ENCODE data around the gene CYGB. TPM values are rescaled to one million over a fixed set of nuclear protein-coding genes. Genes with fewer than 3 reads are reported as not detected.

Gene CYGB
- total RNA-seq (2013; cell fraction: nucleolus; rRNA removed) = not detected in 2 replicates
- total RNA-seq (2014; rRNA removed) = 0.34 TPM in 1 of 2 replicates, not detected in the other
- not detected in 2 replicates for total RNA-seq (2014; rRNA removed; fragmentation: Illumina TruSeq; extraction: Trizol)
- not detected in 2 replicates for total RNA-seq (2021)
- not detected for polyA plus RNA-seq (2011; ENCODE audit: low read depth)
- polyA plus RNA-seq (2011; rRNA removed) = not detected in 2 replicates
- polyA plus RNA-seq (2011; cell fraction: cytosol; rRNA removed) = 0.09 TPM in 1 of 2 replicates, not detected in the other
- polyA plus RNA-seq (2011; cell fraction: nucleus; rRNA removed) = 0.25 TPM in 1 of 2 replicates, not detected in the other
- not detected in 2 replicates for polyA plus RNA-seq (2012)
- polyA plus RNA-seq (2014; fragmentation: Illumina TruSeq; extraction: Trizol) = not detected in 2 replicates
- not detected for polyA plus RNA-seq (2014; fragmentation: Nextera tagmentation; extraction: Ambion mirVana)
- not detected in 2 replicates for polyA plus RNA-seq (2014; rRNA removed)
- polyA plus RNA-seq (2016; fragmentation: Nextera tagmentation; extraction: Ambion mirVana) = not detected
- polyA minus RNA-seq (2011; rRNA and poly(A)+ RNA removed) = 0.31 TPM in 1 of 2 replicates, not detected in the other
- polyA minus RNA-seq (2011; cell fraction: cytosol; rRNA and poly(A)+ RNA removed) = not detected in 2 replicates
- polyA minus RNA-seq (2011; cell fraction: nucleus; rRNA and poly(A)+ RNA removed) = not detected in 2 replicates
- Bru-seq, nascent RNA = percentile 12 among the genes with signal in this experiment
- BruChase-seq, experiment 1, labeled RNA remaining after a 6-hour chase = percentile 6 among the genes with signal in this experiment
- percentile 14 among the genes with signal in this experiment for BruChase-seq, experiment 2, labeled RNA remaining after a 2-hour chase
- long read RNA-seq, experiment 1, partial matches to known transcripts = 0 of 1 reads
- long read RNA-seq, experiment 1, other reads (novel, unspliced or antisense) = 1 of 1 reads
- long read RNA-seq, experiment 2 = 0 reads

- ChIA-PET RAD21 (ENCODE audit: unreplicated experiment) (no interaction called here), SMC1A (ENCODE audit: uncharacterized antibody, unreplicated experiment) (no interaction called here), CTCF (no interaction called here), POLR2A (no interaction called here)
- no peak for TF ChIP-seq EED (IDR thresholded peaks at IDR 0.05; ENCODE audit: low read depth)
- peak; percentile 48 for TF ChIP-seq SUZ12 (IDR thresholded peaks at IDR 0.05; ENCODE audit: unreplicated experiment)
- no peak for FAIRE-seq
- Histone ChIP-seq H3K9me3 (replicated peaks; ENCODE audit: control insufficient read depth, insufficient read depth, low read length) (no peaks in the 10 kb centered on the region), H4K20me1 (ENCODE audit: control insufficient read depth, insufficient read depth) (no peaks in the 10 kb centered on the region), H2AFZ (ENCODE audit: control insufficient read depth, low read depth, low read length) (no peak within 1 kb of the TSS), H3K79me2 (ENCODE audit: control insufficient read depth, insufficient read depth, low read length) (no peaks in the 10 kb centered on the region), H3K36me3 (ENCODE audit: control insufficient read depth in 2 of 2, insufficient read depth in 2 of 2, low read length in 1 of 2) (no peaks in the 10 kb centered on the region), H3K27me3 (replicated peaks in 1 of 2; ENCODE audit: control insufficient read depth in 2 of 2, insufficient read depth in 2 of 2, low read length in 1 of 2) (peaks cover 5 to 6% of the 10 kb centered on the region in 2 experiments), H3K4me2 (ENCODE audit: control insufficient read depth, insufficient read depth) (no peak within 1 kb of the TSS), H3K4me3 (no peak within 1 kb of the TSS), H3K27ac (ENCODE audit: control insufficient read depth, insufficient read depth) (no peak within 1 kb of the TSS), H3K9ac (ENCODE audit: control insufficient read depth, insufficient read depth, low read length) (no peak within 1 kb of the TSS), H3K4me1 (ENCODE audit: control insufficient read depth, insufficient read depth, low read length) (no peaks in the 10 kb centered on the region)
- in situ Hi-C loops (cut with MboI) = no loop called here
- no peak for DNase-seq (ENCODE audit: low read depth, low spot score)
- ATAC-seq = no peak
- no TSS peak for BruUV-seq (replicated peaks)
- intact Hi-C loops (cut with micrococcal nuclease; ENCODE audit: unreplicated experiment) = no loop called here
- 2% methylated on average over 37 of the region's 95 CpGs for WGBS (ENCODE audit: insufficient coverage, insufficient replicate concordance, low lambda C conversion rate, missing lambda C conversion rate)
Measured at GRCh38 chr17:76537578-76538280, at the start of gene CYGB. Gene CYGB (minus strand): TSS chr17:76537709. CDS start chr17:76537542, 167 bp downstream.
